Measurements from ENCODE around the gene GID8.

The GID8 gene

GRCh38 chr20:62971950-62972844, 34.2 kb downstream of the GID8 start:
- peak; percentile 33 for DNase-seq

- DNase-seq = no peak
These were observed 35.1 kb downstream of the GID8 start for GRCh38 chr20:62972845-62973745.

GRCh38 chr20:62975251-62975760, 37.4 kb downstream of the GID8 start:
- DNase-seq = no peak

- DNase-seq = no peak
These were observed 38.0 kb downstream of the GID8 start for GRCh38 chr20:62975812-62976508.

- DNase-seq = no peak
These were observed 38.9 kb downstream of the GID8 start for GRCh38 chr20:62976886-62977285.

- no peak for DNase-seq
These were observed 39.9 kb downstream of the GID8 start for GRCh38 chr20:62977613-62978560.

- no peak for DNase-seq
These were observed 40.6 kb downstream of the GID8 start for GRCh38 chr20:62978561-62978943.

GRCh38 chr20:62979310-62979709, 41.4 kb downstream of the GID8 start:
- no peak for DNase-seq

- no peak for DNase-seq
These were observed 42.0 kb downstream of the GID8 start for GRCh38 chr20:62979876-62980373.

GRCh38 chr20:62980380-62980960, 42.5 kb downstream of the GID8 start:
- DNase-seq = no peak

- no peak for DNase-seq
These were observed 43.0 kb downstream of the GID8 start for GRCh38 chr20:62980970-62981369.

- DNase-seq = peak; percentile 33
These were observed 44.5 kb downstream of the GID8 start for GRCh38 chr20:62982124-62983075.

GRCh38 chr20:62983210-62983609, 45.3 kb downstream of the GID8 start:
- DNase-seq = no peak

- no peak for DNase-seq
These were observed 46.9 kb downstream of the GID8 start for GRCh38 chr20:62984666-62985443.

GRCh38 chr20:62985444-62985778, 47.5 kb downstream of the GID8 start:
- DNase-seq = no peak

- no peak for DNase-seq
These were observed 48.4 kb downstream of the GID8 start for GRCh38 chr20:62986257-62986800.

GRCh38 chr20:62987114-62987513, 49.2 kb downstream of the GID8 start:
- DNase-seq = no peak

GRCh38 chr20:62989201-62989601, 51.3 kb downstream of the GID8 start:
- DNase-seq = no peak

- no peak for DNase-seq
These were observed 52.4 kb downstream of the GID8 start for GRCh38 chr20:62990306-62990825.
